Activated CD4-positive, alpha-beta T cell treated with anti-CD3 and anti-CD28 coated beads, Interleukin-2, amount 50 U/mL, for 1 hour (primary cell): ENCODE measurements around the gene GINM1.

Experiments used
- DNase-seq: peaks from one replicate; pipeline ENCODE4 v3.0.0-alpha.2; 2020

GINM1 gene

DNA sequence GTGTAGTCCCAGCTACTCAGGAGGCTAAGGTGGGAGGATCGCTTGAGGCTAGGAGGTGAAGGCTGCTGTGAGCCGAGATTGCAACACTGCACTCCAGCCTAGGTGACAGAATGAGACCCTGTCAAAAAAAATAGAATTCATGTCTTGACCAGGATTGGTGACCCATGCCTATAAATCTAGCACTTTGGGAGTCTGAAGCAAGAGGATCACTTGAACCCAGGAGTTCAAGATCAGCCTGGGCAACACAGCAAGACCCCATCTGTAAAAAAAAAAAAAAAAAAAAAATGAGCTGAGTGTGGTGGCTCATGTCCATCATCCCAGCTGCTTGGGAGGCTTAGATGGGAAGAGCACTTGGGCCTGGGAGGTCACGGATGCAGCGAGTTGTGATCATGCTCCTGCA is 34.3 kb downstream of the GINM1 start:
- DNase-seq = no peak

DNA sequence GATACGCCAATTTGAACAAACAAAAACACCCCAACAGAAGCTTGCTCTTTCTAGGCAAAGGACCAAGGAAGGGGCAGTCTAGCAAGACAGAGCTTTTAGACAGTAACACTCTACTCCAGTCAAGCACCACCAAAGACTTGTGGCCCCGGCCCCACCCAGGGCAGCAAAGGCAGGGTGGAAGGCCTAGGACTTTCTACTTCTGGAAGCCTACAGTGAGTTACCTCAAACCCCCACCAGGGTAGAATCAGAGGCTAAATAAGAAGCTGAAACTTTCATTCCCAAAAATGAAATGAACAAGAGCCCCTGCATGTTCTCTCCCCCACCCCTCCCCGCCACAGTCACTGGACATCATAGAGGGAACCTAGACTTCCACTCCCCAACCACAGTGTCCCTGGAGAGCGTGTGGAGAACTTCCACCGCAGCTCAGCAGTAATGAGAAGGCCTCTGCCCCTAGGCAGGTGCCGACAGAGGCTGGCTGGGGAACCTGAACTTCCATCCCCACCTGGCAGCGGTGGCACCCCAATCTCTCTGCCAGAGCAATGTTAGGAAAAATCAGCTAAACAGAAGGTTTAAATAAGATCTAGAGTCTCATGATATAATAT is 42.3 kb downstream of the GINM1 start:
- no peak for DNase-seq

DNA sequence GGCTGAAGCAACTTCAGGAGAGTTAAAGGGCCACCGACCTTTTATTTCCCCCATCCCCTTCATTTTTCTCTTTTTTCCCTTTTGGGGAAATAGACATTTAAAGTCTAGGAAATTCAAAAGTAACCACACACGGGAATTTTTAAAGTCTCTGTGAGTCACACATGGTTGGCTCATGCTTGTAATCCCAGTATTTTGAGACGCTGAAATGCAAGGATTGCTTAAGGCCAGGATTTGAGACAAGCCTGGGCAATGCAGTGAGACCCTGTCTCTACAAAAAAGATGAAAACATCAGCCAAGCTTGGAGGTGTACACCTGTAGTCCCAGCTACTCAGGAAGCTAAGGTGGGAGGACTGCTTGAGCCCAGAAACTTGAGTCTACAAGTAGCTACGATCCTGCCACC is 48.2 kb downstream of the GINM1 start:
- DNase-seq = no peak

DNA sequence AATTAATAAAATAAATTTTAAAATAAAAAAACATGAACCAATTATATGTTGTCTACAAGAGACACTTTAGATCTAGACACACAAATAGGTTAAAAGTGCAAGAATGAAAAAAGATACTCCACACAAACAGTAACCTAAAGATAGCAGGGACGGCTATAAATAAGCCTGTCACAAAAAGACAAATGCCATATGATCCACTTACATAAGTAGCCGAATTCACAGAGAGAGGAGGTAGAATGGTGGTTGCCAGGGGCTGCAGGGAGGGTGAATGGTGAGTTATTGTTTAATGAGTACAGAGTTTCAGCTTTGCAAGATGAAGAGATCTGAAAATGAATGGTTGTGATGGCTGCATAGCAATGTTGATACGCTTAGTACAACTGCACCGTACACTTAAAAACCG is 49.6 kb downstream of the GINM1 start:
- no peak for DNase-seq

DNA sequence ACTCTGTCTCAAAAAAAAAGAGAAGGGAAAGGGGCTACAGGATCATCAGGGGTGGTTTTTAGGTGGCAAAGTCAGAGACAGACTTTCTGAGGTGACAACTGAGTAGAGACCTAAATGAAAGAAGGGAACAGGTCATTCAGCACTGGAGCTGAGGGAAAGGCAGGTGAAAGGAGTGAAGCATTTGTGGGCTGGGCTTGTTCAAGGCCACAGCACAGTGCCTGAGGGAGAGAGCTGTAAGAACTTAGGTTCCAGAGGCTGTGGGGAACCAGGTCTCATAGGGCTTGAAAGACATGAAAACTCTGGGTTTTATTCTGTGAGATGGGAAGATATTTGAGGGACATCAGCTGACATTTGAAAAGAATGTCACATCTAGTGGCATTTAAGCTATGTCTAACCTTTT is 61.5 kb downstream of the GINM1 start:
- no peak for DNase-seq

DNA sequence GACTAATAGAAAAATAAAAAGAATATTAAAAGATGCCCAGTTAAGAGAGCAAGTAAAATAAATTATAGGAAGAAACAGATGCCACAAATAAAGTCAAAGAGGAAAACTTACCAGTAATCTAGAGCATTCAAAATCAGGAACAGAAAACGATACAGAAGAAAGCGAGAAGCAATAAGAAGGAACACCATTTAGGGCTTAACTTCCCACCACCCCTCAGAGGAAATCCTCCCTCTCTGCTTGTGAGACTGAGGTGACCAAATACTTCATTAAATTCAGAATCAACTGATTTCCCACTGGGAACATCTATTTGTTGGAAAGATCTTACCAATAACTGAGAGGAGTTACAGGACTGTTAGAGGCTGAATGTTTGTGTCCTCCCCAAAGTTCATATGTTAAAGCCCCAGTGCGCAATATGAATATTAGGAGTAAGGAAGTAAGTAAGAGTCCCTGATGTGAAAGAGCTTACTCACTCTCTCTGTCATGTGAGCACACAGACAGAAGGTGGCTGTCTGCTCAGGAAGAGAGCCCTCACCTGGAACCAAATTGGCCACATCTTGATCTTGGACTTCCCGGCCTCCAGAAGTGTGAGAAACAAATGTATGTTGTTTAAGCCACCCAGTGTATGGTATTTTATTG is 62.8 kb downstream of the GINM1 start:
- no peak for DNase-seq

DNA sequence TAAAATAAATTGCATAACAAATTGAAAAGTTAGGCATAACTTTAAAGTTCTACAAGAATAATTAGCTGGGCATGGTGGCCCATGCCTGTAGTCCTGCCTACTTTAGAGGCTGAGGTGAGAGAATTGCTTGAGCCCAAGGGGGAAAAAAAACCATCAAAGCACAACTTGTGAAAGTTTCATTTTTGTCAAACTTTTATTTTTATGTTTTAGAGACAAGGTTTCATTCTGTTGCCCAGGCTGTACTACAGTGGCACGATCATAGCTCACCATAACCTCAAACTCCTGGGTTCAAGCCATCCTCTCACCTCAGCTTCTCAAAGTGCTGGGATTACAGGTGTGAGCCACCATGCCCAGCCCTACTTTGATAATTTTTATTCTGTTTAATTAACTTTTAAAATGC is 68.1 kb downstream of the GINM1 start:
- DNase-seq = no peak

DNA sequence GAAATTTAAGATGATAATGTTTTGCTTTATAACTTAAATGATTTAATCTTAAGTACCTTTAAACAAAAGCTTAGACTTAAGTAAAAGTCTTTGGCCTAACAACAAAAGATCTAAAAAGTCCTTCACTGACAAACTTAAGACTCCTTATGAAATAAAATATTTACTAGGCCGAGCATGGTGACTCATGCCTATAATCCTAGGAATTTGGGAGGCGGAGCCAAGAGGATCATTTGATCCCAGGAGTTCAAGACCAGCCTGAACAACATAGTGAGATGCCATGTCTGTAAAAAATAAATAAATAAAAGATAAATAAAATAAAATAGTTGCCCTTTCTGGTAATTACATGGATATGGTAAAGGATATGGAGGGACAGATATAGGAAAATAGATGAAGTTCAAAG is 69.9 kb downstream of the GINM1 start:
- no peak for DNase-seq
